ENCODE measurements around the gene ITGA3. TPM values are rescaled to one million over a fixed set of nuclear protein-coding genes. Genes with fewer than 3 reads are reported as not detected.

Gene ITGA3
- total and polyA plus RNA-seq, 2 of the 13 experiments (the other 11 are each of a cell fraction or from before 2014, with no cell fraction given) = 0.48 to 0.69 TPM

- TF ChIP-seq, protein P1, sequence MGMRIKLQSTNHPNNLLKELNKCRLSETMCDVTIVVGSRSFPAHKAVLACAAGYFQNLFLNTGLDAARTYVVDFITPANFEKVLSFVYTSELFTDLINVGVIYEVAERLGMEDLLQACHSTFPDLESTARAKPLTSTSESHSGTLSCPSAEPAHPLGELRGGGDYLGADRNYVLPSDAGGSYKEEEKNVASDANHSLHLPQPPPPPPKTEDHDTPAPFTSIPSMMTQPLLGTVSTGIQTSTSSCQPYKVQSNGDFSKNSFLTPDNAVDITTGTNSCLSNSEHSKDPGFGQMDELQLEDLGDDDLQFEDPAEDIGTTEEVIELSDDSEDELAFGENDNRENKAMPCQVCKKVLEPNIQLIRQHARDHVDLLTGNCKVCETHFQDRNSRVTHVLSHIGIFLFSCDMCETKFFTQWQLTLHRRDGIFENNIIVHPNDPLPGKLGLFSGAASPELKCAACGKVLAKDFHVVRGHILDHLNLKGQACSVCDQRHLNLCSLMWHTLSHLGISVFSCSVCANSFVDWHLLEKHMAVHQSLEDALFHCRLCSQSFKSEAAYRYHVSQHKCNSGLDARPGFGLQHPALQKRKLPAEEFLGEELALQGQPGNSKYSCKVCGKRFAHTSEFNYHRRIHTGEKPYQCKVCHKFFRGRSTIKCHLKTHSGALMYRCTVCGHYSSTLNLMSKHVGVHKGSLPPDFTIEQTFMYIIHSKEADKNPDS (CRISPR knock-in tag; IDR thresholded peaks at IDR 0.05) = no peak
- TF ChIP-seq ARID4A (CRISPR knock-in tag; IDR thresholded peaks at IDR 0.05; ENCODE audit: borderline replicate concordance) = 0 out of 2 replicates have a peak, but pooled peaks have one; percentile 22
- no peak for TF ChIP-seq U2AF2 (IDR thresholded peaks at IDR 0.05; ENCODE audit: low read depth, low read length)
- TF ChIP-seq RFXANK (CRISPR knock-in tag; IDR thresholded peaks at IDR 0.05) = no peak
- TF ChIP-seq, protein P2, sequence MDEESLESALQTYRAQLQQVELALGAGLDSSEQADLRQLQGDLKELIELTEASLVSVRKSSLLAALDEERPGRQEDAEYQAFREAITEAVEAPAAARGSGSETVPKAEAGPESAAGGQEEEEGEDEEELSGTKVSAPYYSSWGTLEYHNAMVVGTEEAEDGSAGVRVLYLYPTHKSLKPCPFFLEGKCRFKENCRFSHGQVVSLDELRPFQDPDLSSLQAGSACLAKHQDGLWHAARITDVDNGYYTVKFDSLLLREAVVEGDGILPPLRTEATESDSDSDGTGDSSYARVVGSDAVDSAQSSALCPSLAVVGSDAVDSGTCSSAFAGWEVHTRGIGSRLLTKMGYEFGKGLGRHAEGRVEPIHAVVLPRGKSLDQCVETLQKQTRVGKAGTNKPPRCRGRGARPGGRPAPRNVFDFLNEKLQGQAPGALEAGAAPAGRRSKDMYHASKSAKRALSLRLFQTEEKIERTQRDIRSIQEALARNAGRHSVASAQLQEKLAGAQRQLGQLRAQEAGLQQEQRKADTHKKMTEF (CRISPR knock-in tag; IDR thresholded peaks at IDR 0.05) = no peak
- TF ChIP-seq NKX3-1 (CRISPR knock-in tag; IDR thresholded peaks at IDR 0.05) = no peak
- TF ChIP-seq ZSCAN12 (CRISPR knock-in tag; IDR thresholded peaks at IDR 0.05) = no peak
- no peak for TF ChIP-seq HMGXB3 (CRISPR knock-in tag; IDR thresholded peaks at IDR 0.05; ENCODE audit: borderline replicate concordance)
- TF ChIP-seq, protein P3, sequence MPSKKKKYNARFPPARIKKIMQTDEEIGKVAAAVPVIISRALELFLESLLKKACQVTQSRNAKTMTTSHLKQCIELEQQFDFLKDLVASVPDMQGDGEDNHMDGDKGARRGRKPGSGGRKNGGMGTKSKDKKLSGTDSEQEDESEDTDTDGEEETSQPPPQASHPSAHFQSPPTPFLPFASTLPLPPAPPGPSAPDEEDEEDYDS (CRISPR knock-in tag; IDR thresholded peaks at IDR 0.05) = 0 out of 2 replicates have a peak, but pooled peaks have one; percentile 14
- TF ChIP-seq SRF (IDR thresholded peaks at IDR 0.05; ENCODE audit: low read depth, low read length) = no peak
- TF ChIP-seq TFAP4 (IDR thresholded peaks at IDR 0.05; ENCODE audit: borderline replicate concordance, low read depth) = peak; percentile 48; the same call in 1 of the 2 replicates
- TF ChIP-seq ZNF619 (CRISPR knock-in tag; IDR thresholded peaks at IDR 0.05) = no peak
- TF ChIP-seq ERF (CRISPR knock-in tag; IDR thresholded peaks at IDR 0.05) = no peak
- TF ChIP-seq MAFK (conservative IDR thresholded peaks at IDR 0.05 in 1 of 2, IDR thresholded peaks at IDR 0.05 in 1 of 2; ENCODE audit: low read length in 2 of 2) = no peak
Measured at GRCh38 chr17:50123649-50124349, 67.9 kb downstream of the ITGA3 start (continued).
